ENCODE measurements around the gene PGM2L1. TPM values are rescaled to one million over a fixed set of nuclear protein-coding genes. Genes with fewer than 3 reads are reported as not detected.

The PGM2L1 gene
- total and polyA plus RNA-seq, 2 of the 13 experiments (the other 11 are each of a cell fraction or from before 2014, with no cell fraction given): 0.57 to 1.2 TPM

DNA sequence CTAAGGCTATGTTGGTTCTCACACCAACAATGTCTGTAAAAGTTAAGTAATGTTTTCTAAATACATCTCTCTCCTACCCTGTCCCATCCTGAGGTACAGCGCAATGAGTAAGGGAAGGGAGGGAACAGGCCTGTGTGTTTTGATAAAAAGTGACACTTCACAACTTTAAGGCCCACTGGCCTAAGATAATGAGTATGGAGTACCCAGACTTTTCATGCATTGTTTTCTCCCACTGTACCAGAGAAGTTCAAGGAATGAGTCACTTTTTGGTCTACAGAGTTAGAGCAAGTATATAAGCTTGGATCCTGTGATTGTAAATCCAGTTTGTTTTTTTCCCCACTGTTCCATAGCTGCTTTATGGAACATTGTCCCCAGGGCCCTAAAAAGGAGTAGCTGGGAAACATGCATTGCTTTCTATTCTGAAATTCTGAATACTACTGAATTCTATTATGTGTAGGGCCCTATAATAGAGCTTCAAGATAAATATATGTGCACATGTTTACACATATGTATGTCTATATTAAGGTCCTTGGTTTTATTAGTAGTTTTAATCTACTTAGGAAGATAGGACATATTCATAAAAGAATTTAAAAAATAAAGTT, 39.3 kb upstream of the PGM2L1 start:
- CTCF ChIA-PET (ENCODE audit: low intra/inter-chr PET ratio, low total read pairs): no interaction called here
- no peak overlapping the region for H3K4me2 ChIP-seq (ENCODE audit: low read depth, low read length)
- FAIRE-seq: no peak

More for the DNA sequence above, 39.3 kb upstream of the PGM2L1 start:
- no peak for TF ChIP-seq PCBP2 (optimal IDR thresholded peaks at IDR 0.05; ENCODE audit: low read depth, low read length, poor library complexity, severe bottlenecking)
- no peak for TF ChIP-seq ZXDC (CRISPR knock-in tag; IDR thresholded peaks at IDR 0.05)
- no peak for TF ChIP-seq EZH2 (conservative IDR thresholded peaks at IDR 0.05; ENCODE audit: low read depth, low read length)
- TF ChIP-seq ZMYM2 (CRISPR knock-in tag; IDR thresholded peaks at IDR 0.05): no peak
- no peak for TF ChIP-seq IKZF1 (IDR thresholded peaks at IDR 0.05)
- TF ChIP-seq, protein P1, sequence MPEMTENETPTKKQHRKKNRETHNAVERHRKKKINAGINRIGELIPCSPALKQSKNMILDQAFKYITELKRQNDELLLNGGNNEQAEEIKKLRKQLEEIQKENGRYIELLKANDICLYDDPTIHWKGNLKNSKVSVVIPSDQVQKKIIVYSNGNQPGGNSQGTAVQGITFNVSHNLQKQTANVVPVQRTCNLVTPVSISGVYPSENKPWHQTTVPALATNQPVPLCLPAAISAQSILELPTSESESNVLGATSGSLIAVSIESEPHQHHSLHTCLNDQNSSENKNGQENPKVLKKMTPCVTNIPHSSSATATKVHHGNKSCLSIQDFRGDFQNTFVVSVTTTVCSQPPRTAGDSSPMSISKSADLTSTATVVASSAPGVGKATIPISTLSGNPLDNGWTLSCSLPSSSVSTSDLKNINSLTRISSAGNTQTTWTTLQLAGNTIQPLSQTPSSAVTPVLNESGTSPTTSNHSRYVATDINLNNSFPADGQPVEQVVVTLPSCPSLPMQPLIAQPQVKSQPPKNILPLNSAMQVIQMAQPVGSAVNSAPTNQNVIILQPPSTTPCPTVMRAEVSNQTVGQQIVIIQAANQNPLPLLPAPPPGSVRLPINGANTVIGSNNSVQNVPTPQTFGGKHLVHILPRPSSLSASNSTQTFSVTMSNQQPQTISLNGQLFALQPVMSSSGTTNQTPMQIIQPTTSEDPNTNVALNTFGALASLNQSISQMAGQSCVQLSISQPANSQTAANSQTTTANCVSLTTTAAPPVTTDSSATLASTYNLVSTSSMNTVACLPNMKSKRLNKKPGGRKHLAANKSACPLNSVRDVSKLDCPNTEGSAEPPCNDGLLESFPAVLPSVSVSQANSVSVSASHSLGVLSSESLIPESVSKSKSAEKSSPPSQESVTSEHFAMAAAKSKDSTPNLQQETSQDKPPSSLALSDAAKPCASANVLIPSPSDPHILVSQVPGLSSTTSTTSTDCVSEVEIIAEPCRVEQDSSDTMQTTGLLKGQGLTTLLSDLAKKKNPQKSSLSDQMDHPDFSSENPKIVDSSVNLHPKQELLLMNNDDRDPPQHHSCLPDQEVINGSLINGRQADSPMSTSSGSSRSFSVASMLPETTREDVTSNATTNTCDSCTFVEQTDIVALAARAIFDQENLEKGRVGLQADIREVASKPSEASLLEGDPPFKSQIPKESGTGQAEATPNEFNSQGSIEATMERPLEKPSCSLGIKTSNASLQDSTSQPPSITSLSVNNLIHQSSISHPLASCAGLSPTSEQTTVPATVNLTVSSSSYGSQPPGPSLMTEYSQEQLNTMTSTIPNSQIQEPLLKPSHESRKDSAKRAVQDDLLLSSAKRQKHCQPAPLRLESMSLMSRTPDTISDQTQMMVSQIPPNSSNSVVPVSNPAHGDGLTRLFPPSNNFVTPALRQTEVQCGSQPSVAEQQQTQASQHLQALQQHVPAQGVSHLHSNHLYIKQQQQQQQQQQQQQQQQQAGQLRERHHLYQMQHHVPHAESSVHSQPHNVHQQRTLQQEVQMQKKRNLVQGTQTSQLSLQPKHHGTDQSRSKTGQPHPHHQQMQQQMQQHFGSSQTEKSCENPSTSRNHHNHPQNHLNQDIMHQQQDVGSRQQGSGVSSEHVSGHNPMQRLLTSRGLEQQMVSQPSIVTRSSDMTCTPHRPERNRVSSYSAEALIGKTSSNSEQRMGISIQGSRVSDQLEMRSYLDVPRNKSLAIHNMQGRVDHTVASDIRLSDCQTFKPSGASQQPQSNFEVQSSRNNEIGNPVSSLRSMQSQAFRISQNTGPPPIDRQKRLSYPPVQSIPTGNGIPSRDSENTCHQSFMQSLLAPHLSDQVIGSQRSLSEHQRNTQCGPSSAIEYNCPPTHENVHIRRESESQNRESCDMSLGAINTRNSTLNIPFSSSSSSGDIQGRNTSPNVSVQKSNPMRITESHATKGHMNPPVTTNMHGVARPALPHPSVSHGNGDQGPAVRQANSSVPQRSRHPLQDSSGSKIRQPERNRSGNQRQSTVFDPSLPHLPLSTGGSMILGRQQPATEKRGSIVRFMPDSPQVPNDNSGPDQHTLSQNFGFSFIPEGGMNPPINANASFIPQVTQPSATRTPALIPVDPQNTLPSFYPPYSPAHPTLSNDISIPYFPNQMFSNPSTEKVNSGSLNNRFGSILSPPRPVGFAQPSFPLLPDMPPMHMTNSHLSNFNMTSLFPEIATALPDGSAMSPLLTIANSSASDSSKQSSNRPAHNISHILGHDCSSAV (CRISPR knock-in tag; IDR thresholded peaks at IDR 0.05; ENCODE audit: borderline replicate concordance): no peak
- TF ChIP-seq ARNT2 (CRISPR knock-in tag; IDR thresholded peaks at IDR 0.05; ENCODE audit: low read depth): no peak
- no peak for TF ChIP-seq FOXJ3 (CRISPR knock-in tag; IDR thresholded peaks at IDR 0.05; ENCODE audit: borderline replicate concordance)
- no peak for TF ChIP-seq MAZ (IDR thresholded peaks at IDR 0.05; ENCODE audit: borderline replicate concordance, low read depth, low read length)
- TF ChIP-seq MAZ (CRISPR knock-in tag; IDR thresholded peaks at IDR 0.05; ENCODE audit: low read depth): no peak
- no peak for TF ChIP-seq EED (CRISPR knock-in tag; IDR thresholded peaks at IDR 0.05)
- intact Hi-C loops (cut with micrococcal nuclease; ENCODE audit: unreplicated experiment): no loop called here
- H2AFZ ChIP-seq (ENCODE audit: low read length): no peak overlapping the region
- H3K4me1 ChIP-seq (ENCODE audit: insufficient read depth, low read length): peaks cover 2% of the 10 kb centered on the region; the same call in 1 of the 2 replicates
- H3K79me2 ChIP-seq (ENCODE audit: insufficient read depth, low read length): no peaks in the 10 kb centered on the region
- H3K27ac ChIP-seq (ENCODE audit: extremely low read length, insufficient read depth, low read length): no peak overlapping the region
- H3K4me3 ChIP-seq (replicated peaks in 1 of 3; ENCODE audit: insufficient read depth in 1 of 3, low read depth in 2 of 3, low read length in 3 of 3): no peak overlapping the region
- 62% methylated on average over 1 of the region's 1 CpG for WGBS (ENCODE audit: low lambda C conversion rate)
- ATAC-seq: no peak
- POLR2A ChIA-PET: no interaction called here
- H3K9ac ChIP-seq (ENCODE audit: insufficient read depth, low read depth, low read length): no peak overlapping the region
- in situ Hi-C loops (cut with HindIII; ENCODE audit: extremely low pct_ligation_motif_present, low pct_unique_long_range_greater_than_20kb): no loop called here
- H3K36me3 ChIP-seq (replicated peaks in 1 of 2; ENCODE audit: control insufficient read depth in 1 of 2, insufficient read depth in 2 of 2, low read length in 2 of 2): no peaks in the 10 kb centered on the region
- DNase-seq (ENCODE audit: low spot score): no peak
- no peaks in the 10 kb centered on the region for H4K20me1 ChIP-seq (ENCODE audit: insufficient read depth, low read length)
- no TSS peak for BruUV-seq (replicated peaks)
- no peaks in the 10 kb centered on the region for H3K9me3 ChIP-seq (ENCODE audit: low read length)
- no peaks in the 10 kb centered on the region for H3K27me3 ChIP-seq (ENCODE audit: control insufficient read depth in 1 of 2, insufficient read depth in 2 of 2, low read length in 2 of 2)
